ENCODE data around the gene VIPR2. TPM values are rescaled to one million over a fixed set of nuclear protein-coding genes. Genes with fewer than 3 reads are reported as not detected.

Gene VIPR2
- polyA plus RNA-seq, 1 donor from 2014 or later = 0.51 TPM

DNA sequence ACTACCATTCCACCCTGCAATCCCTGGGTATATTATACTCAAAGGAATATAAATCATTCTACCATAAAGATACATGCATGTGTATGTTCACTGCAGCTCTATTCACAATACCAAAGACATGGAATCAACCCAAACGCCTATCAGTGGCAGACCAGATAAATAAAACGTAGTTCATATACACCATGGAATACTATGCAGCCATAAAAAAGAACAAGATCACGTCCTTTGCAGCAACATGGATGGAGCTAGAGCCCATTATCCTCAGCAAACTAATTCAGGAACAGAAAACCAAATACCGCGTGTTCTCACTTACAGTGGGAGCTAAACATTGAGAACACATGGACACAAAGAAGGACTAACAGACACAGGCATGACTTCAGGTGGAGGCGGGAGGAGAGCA is 150.0 kb downstream of the VIPR2 start:
- H3K9me2 ChIP-seq (ENCODE audit: insufficient read depth, low read length) = no peaks in the 10 kb centered on the region
- no peak overlapping the region for H3K4me2 ChIP-seq (ENCODE audit: low read length)
- H3K4me3 ChIP-seq (ENCODE audit: low read length) = no peak overlapping the region
- TF ChIP-seq EP300 (conservative IDR thresholded peaks at IDR 0.05; ENCODE audit: poor library complexity, severe bottlenecking) = no peak
- no peak for TF ChIP-seq RAD21 (conservative IDR thresholded peaks at IDR 0.05)
- no peak for TF ChIP-seq TAF1 (IDR thresholded peaks at IDR 0.05; ENCODE audit: low read depth)
- TF ChIP-seq, protein P1, sequence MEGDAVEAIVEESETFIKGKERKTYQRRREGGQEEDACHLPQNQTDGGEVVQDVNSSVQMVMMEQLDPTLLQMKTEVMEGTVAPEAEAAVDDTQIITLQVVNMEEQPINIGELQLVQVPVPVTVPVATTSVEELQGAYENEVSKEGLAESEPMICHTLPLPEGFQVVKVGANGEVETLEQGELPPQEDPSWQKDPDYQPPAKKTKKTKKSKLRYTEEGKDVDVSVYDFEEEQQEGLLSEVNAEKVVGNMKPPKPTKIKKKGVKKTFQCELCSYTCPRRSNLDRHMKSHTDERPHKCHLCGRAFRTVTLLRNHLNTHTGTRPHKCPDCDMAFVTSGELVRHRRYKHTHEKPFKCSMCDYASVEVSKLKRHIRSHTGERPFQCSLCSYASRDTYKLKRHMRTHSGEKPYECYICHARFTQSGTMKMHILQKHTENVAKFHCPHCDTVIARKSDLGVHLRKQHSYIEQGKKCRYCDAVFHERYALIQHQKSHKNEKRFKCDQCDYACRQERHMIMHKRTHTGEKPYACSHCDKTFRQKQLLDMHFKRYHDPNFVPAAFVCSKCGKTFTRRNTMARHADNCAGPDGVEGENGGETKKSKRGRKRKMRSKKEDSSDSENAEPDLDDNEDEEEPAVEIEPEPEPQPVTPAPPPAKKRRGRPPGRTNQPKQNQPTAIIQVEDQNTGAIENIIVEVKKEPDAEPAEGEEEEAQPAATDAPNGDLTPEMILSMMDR (IDR thresholded peaks at IDR 0.05; ENCODE audit: poor library complexity, severe bottlenecking) = no peak
- no peak for TF ChIP-seq SMC3 (conservative IDR thresholded peaks at IDR 0.05; ENCODE audit: poor library complexity)
- no peak for TF ChIP-seq POLR2AphosphoS5 (IDR thresholded peaks at IDR 0.05)
- TF ChIP-seq EZH2 (IDR thresholded peaks at IDR 0.05; ENCODE audit: borderline replicate concordance, insufficient read depth, low read length, poor library complexity, severe bottlenecking) = no peak
- TF ChIP-seq, protein P2, sequence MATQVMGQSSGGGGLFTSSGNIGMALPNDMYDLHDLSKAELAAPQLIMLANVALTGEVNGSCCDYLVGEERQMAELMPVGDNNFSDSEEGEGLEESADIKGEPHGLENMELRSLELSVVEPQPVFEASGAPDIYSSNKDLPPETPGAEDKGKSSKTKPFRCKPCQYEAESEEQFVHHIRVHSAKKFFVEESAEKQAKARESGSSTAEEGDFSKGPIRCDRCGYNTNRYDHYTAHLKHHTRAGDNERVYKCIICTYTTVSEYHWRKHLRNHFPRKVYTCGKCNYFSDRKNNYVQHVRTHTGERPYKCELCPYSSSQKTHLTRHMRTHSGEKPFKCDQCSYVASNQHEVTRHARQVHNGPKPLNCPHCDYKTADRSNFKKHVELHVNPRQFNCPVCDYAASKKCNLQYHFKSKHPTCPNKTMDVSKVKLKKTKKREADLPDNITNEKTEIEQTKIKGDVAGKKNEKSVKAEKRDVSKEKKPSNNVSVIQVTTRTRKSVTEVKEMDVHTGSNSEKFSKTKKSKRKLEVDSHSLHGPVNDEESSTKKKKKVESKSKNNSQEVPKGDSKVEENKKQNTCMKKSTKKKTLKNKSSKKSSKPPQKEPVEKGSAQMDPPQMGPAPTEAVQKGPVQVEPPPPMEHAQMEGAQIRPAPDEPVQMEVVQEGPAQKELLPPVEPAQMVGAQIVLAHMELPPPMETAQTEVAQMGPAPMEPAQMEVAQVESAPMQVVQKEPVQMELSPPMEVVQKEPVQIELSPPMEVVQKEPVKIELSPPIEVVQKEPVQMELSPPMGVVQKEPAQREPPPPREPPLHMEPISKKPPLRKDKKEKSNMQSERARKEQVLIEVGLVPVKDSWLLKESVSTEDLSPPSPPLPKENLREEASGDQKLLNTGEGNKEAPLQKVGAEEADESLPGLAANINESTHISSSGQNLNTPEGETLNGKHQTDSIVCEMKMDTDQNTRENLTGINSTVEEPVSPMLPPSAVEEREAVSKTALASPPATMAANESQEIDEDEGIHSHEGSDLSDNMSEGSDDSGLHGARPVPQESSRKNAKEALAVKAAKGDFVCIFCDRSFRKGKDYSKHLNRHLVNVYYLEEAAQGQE (IDR thresholded peaks at IDR 0.05; ENCODE audit: borderline replicate concordance) = no peak
- TF ChIP-seq MXI1 (conservative IDR thresholded peaks at IDR 0.05; ENCODE audit: poor library complexity, severe bottlenecking) = no peak
- no peak overlapping the region for H2AFZ ChIP-seq (ENCODE audit: low read depth, low read length)
- H3K27ac ChIP-seq (ENCODE audit: low read length) = no peak overlapping the region
- no peaks in the 10 kb centered on the region for H4K20me1 ChIP-seq (ENCODE audit: insufficient read depth)
- H3F3A ChIP-seq (ENCODE audit: insufficient read depth, low read length, poor library complexity, severe bottlenecking) = no peaks in the 10 kb centered on the region
- H3K36me3 ChIP-seq (ENCODE audit: insufficient read depth, low read length) = no peaks in the 10 kb centered on the region
- H3K9me3 ChIP-seq (ENCODE audit: low read length) = no peaks in the 10 kb centered on the region
- H3K9ac ChIP-seq (ENCODE audit: low read length) = no peak overlapping the region
- peaks cover 7% of the 10 kb centered on the region for H3K27me3 ChIP-seq (ENCODE audit: insufficient read depth, low read depth, low read length)
- H3K79me2 ChIP-seq (replicated peaks; ENCODE audit: insufficient read depth, low read length) = no peaks in the 10 kb centered on the region

DNA sequence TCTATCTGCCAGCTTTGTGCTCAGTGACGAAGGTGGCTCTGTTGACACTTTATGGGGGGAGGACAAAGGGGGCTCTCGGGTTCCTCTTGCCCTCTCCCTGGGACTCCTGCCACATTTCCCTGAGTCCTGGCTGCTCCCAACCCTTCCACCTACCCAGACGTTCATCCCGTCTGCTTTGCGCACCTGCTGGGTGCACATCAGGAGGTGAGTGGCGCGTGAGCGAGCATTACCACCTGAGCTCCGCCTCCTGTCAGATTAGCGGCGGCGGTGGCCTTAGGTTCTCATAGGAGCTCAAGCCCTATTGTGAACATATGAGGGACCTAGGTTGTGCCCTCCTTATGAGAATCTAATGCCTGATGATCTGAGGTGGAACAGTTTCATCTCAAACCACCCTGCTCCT is 151.1 kb downstream of the VIPR2 start:
- Histone ChIP-seq H3K79me2 (replicated peaks; ENCODE audit: insufficient read depth, low read length) (no peaks in the 10 kb centered on the region), H3K9me2 (ENCODE audit: insufficient read depth, low read length) (no peaks in the 10 kb centered on the region), H3K27me3 (ENCODE audit: insufficient read depth, low read depth, low read length) (peaks cover 7% of the 10 kb centered on the region), H3K9me3 (ENCODE audit: low read length) (no peaks in the 10 kb centered on the region), H3K9ac (ENCODE audit: low read length) (no peak overlapping the region), H3K36me3 (ENCODE audit: insufficient read depth, low read length) (no peaks in the 10 kb centered on the region), H2AFZ (ENCODE audit: low read depth, low read length) (no peak overlapping the region), H4K20me1 (ENCODE audit: insufficient read depth) (no peaks in the 10 kb centered on the region), H3F3A (ENCODE audit: insufficient read depth, low read length, poor library complexity, severe bottlenecking) (no peaks in the 10 kb centered on the region), H3K27ac (ENCODE audit: low read length) (no peak overlapping the region), H3K4me2 (ENCODE audit: low read length) (no peak overlapping the region), H3K4me3 (ENCODE audit: low read length) (no peak overlapping the region)
- TF ChIP-seq RAD21 (conservative IDR thresholded peaks at IDR 0.05) (no peak), MXI1 (conservative IDR thresholded peaks at IDR 0.05; ENCODE audit: poor library complexity, severe bottlenecking) (no peak), EZH2 (IDR thresholded peaks at IDR 0.05; ENCODE audit: borderline replicate concordance, insufficient read depth, low read length, poor library complexity, severe bottlenecking) (no peak), SMC3 (conservative IDR thresholded peaks at IDR 0.05; ENCODE audit: poor library complexity) (no peak), EP300 (conservative IDR thresholded peaks at IDR 0.05; ENCODE audit: poor library complexity, severe bottlenecking) (no peak), POLR2AphosphoS5 (IDR thresholded peaks at IDR 0.05) (no peak), TAF1 (IDR thresholded peaks at IDR 0.05; ENCODE audit: low read depth) (no peak)
- TF ChIP-seq, protein P1 (IDR thresholded peaks at IDR 0.05; ENCODE audit: poor library complexity, severe bottlenecking) = no peak
- TF ChIP-seq, protein P2 (IDR thresholded peaks at IDR 0.05; ENCODE audit: borderline replicate concordance) = no peak

Data from neural cell (in vitro differentiated cells).